Measurements from ENCODE around the gene IL1RL1. TPM values are rescaled to one million over a fixed set of nuclear protein-coding genes. Genes with fewer than 3 reads are reported as not detected.

The IL1RL1 gene
- polyA plus RNA-seq, 2 of the 4 experiments (the other 2 are of a cell fraction) = 0.04 to 0.84 TPM

- TF ChIP-seq NFE2L2 (conservative IDR thresholded peaks at IDR 0.05; ENCODE audit: low read length) = no peak
- TF ChIP-seq SREBF2 (IDR thresholded peaks at IDR 0.05) = no peak
- TF ChIP-seq ZC3H11A (IDR thresholded peaks at IDR 0.05) = no peak
- no peak for TF ChIP-seq BHLHE40 (IDR thresholded peaks at IDR 0.05; ENCODE audit: low read depth, low read length)
- TF ChIP-seq CEBPB (IDR thresholded peaks at IDR 0.05) = no peak
These were observed 44.4 kb downstream of the IL1RL1 start, which contains the start of gene IL18R1 (continued) for GRCh38 chr2:102355526-102356380.

GRCh38 chr2:102356381-102356712, 45.0 kb downstream of the IL1RL1 start:
- Histone ChIP-seq H3K9me3 (no peaks in the 10 kb centered on the region), H3K4me2 (peak overlapping the region; percentile 86), H3K27ac (peak overlapping the region; percentile 76 to 94), H3K4me3 (peak overlapping the region; percentile 57), H3K4me1 (no peaks in the 10 kb centered on the region)
- 9% methylated on average over 6 of the region's 7 CpGs for WGBS (ENCODE audit: missing lambda C conversion rate)
- no peak for DNase-seq (ENCODE audit: low read depth in 1 of 2, low spot score in 1 of 2)
- POLR2A ChIA-PET = interaction anchor here (0.7 kb wide), 2 partner anchors 174 to 607 kb away, joined by 5 to 7 read pairs; no protein-coding TSS in a partner anchor
- TF ChIP-seq MAFK (IDR thresholded peaks at IDR 0.05; ENCODE audit: partially characterized antibody) (peak; percentile 53), CBX2 (IDR thresholded peaks at IDR 0.05; ENCODE audit: borderline replicate concordance, low read depth) (no peak)
- ATAC-seq = no peak
- CTCF ChIA-PET = interaction anchor here (0.6 to 1.5 kb wide), 27 partner anchors 12 to 1056 kb away, joined by 3 to 11 read pairs (median 4); partner anchors contain the start of gene IL1R1
- FAIRE-seq = no peak

GRCh38 chr2:102356741-102357140, 45.4 kb downstream of the IL1RL1 start:
- Histone ChIP-seq H3K9me3 (no peaks in the 10 kb centered on the region), H3K4me3 (no peak overlapping the region; the same call in 2 of the 3 replicates), H3K27ac (no peak overlapping the region), H3K4me2 (peak overlapping the region; percentile 86), H3K4me1 (no peaks in the 10 kb centered on the region)
- TF ChIP-seq NR3C1 (IDR thresholded peaks at IDR 0.05) = no peak
- FAIRE-seq (no peak), ATAC-seq (no peak), DNase-seq (ENCODE audit: low read depth in 1 of 2, low spot score in 1 of 2) (no peak)
- 85% methylated on average over 2 of the region's 2 CpGs for WGBS (ENCODE audit: missing lambda C conversion rate)
- POLR2A ChIA-PET = interaction anchor here (0.7 kb wide), 2 partner anchors 175 to 607 kb away, joined by 5 to 7 read pairs; no protein-coding TSS in a partner anchor
- CTCF ChIA-PET = interaction anchor here (0.9 to 1.5 kb wide), 13 partner anchors 13 to 507 kb away, joined by 3 to 11 read pairs (median 5); no protein-coding TSS in a partner anchor

GRCh38 chr2:102357937-102358336, 46.6 kb downstream of the IL1RL1 start:
- no peak overlapping the region for H3K4me3 ChIP-seq
- no peaks in the 10 kb centered on the region for H3K9me3 ChIP-seq
- no peaks in the 10 kb centered on the region for H3K4me1 ChIP-seq
- no peak overlapping the region for H3K4me2 ChIP-seq
- 70% methylated on average over 2 of the region's 2 CpGs for WGBS (ENCODE audit: missing lambda C conversion rate)
- FAIRE-seq (no peak), ATAC-seq (no peak), DNase-seq (ENCODE audit: low read depth in 1 of 2, low spot score in 1 of 2) (no peak)
- no peak for TF ChIP-seq GATA3 (IDR thresholded peaks at IDR 0.05; ENCODE audit: borderline replicate concordance)
- TF ChIP-seq SREBF2 (IDR thresholded peaks at IDR 0.05) = no peak
- no peak for TF ChIP-seq HOXB5 (CRISPR knock-in tag; IDR thresholded peaks at IDR 0.05)
- no peak for TF ChIP-seq RARB (CRISPR knock-in tag; IDR thresholded peaks at IDR 0.05)
- no peak for TF ChIP-seq MAZ (IDR thresholded peaks at IDR 0.05; ENCODE audit: borderline replicate concordance, low read depth, low read length)
- TF ChIP-seq TP53 (CRISPR knock-in tag; IDR thresholded peaks at IDR 0.05) = no peak
- TF ChIP-seq HEYL (CRISPR knock-in tag; IDR thresholded peaks at IDR 0.05) = no peak
- TF ChIP-seq PHF8 (IDR thresholded peaks at IDR 0.05; ENCODE audit: borderline replicate concordance, low read depth) = no peak
- no peak for TF ChIP-seq EP300 (IDR thresholded peaks at IDR 0.05)
- no peak for TF ChIP-seq NR3C1 (IDR thresholded peaks at IDR 0.05)
- TF ChIP-seq ESRRA (IDR thresholded peaks at IDR 0.05; ENCODE audit: borderline replicate concordance, low read length) = no peak
- no peak for TF ChIP-seq CBX8 (IDR thresholded peaks at IDR 0.05)
- no peak for TF ChIP-seq FOSB (CRISPR knock-in tag; IDR thresholded peaks at IDR 0.05)
- TF ChIP-seq CHD4 (IDR thresholded peaks at IDR 0.05; ENCODE audit: borderline replicate concordance) = no peak
- ChIA-PET POLR2A (no interaction called here), CTCF (interaction anchor here (0.6 to 1.1 kb wide), 3 partner anchors 85 to 106 kb away, joined by 3 read pairs; no protein-coding TSS in a partner anchor)
- no peak overlapping the region for H3K27ac ChIP-seq
